Colonic mucosa (tissue), 4 donors: ENCODE data around the gene NKIRAS2. TPM values are rescaled to one million over a fixed set of nuclear protein-coding genes. Genes with fewer than 3 reads are reported as not detected.

Source experiments
- DNase-seq: peaks from one replicate; pipeline ENCODE4 v3.0.0-alpha.2; 2020
- H3K27ac ChIP-seq: fragments of 200-600 bp; one replicate; pipeline ENCODE4 v1.8.0; 2021
- H3K27me3 ChIP-seq: fragments of 200-600 bp; one replicate; pipeline ENCODE4 v1.8.0; 2021
- H3K36me3 ChIP-seq: fragments of 200-600 bp; one replicate; pipeline ENCODE4 v1.8.0; 2021
- H3K4me1 ChIP-seq: fragments of 200-600 bp; one replicate; pipeline ENCODE4 v1.8.0; 2021; ENCODE audit warnings: mild to moderate bottlenecking
- H3K4me3 ChIP-seq: fragments of 200-600 bp; one replicate; pipeline ENCODE4 v1.8.0; 2021
- H3K9ac ChIP-seq, 2 donors: one replicate each; pipeline ENCODE4 v1.7.0; 2013; ENCODE audit warnings: control low read depth in 2 of 2, low read depth in 2 of 2, low read length in 2 of 2
- H3K9me3 ChIP-seq: fragments of 200-600 bp; one replicate; pipeline ENCODE4 v1.8.0; 2021
- intact Hi-C: fragments of 100-400 bp; cut with DNase I; formaldehyde crosslinking; loops from one replicate; pipeline ENCODE4 v1.14.1; 2022
- total RNA-seq, 2 donors: library from RNA; stranded (reverse); fragmentation: NEBNext Ultra II Directional in 1 of 2; extraction: Animal tissue kit (Norgen Biotek cat#: 25700) in 1 of 2; gene quantifications; one replicate each; pipeline ENCODE4 v1.2.1, GENCODE V29; 2021
- TF ChIP-seq, protein P1 (sequence below): fragments of 200-600 bp; IDR thresholded peaks from one replicate; pipeline ENCODE4 v1.8.0; 2022; ENCODE audit warnings: antibody characterized with exemption, mild to moderate bottlenecking
- donor health status: healthy.
- donor health status: DM: no; HTN: no; CAD: no.
- donor health status: DM: no; HTN: no; CAD: no.

Gene NKIRAS2
- total RNA-seq, 2 donors from 2014 or later: 25.8 to 26.3 TPM

DNA sequence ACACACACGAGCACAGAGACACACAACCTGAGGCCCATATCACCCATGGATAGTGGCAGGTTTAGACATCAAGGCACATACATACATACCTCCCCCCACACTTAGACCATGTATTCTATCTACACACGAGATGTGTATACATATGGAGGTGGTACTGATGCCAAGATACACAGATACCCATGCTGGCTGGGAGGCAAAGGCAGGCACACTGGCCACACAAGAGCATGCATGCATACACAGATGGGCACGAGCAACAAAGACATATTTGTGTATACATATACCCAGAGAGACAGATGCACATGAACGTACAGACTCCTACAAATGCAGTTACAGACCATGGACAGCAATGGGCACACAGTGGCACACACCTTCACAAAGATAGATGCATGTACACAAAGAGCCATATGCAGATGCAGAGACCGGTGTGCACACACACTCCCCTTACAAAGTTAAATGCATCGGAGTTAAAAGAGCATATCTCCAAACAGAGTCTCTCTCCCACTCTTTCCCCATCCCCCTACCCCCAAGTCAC lies 32.5 kb downstream of the NKIRAS2 start:
- intact Hi-C loops: no loop called here
- no peaks in the 10 kb centered on the region for H3K36me3 ChIP-seq
- H3K4me3 ChIP-seq: no peak overlapping the region
- H3K9me3 ChIP-seq: no peaks in the 10 kb centered on the region
- H3K9ac ChIP-seq: no peak overlapping the region
- TF ChIP-seq, protein P1, sequence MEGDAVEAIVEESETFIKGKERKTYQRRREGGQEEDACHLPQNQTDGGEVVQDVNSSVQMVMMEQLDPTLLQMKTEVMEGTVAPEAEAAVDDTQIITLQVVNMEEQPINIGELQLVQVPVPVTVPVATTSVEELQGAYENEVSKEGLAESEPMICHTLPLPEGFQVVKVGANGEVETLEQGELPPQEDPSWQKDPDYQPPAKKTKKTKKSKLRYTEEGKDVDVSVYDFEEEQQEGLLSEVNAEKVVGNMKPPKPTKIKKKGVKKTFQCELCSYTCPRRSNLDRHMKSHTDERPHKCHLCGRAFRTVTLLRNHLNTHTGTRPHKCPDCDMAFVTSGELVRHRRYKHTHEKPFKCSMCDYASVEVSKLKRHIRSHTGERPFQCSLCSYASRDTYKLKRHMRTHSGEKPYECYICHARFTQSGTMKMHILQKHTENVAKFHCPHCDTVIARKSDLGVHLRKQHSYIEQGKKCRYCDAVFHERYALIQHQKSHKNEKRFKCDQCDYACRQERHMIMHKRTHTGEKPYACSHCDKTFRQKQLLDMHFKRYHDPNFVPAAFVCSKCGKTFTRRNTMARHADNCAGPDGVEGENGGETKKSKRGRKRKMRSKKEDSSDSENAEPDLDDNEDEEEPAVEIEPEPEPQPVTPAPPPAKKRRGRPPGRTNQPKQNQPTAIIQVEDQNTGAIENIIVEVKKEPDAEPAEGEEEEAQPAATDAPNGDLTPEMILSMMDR: no peak
- no peak for DNase-seq
- no peaks in the 10 kb centered on the region for H3K27me3 ChIP-seq
- H3K27ac ChIP-seq: no peak overlapping the region
- peaks cover 3% of the 10 kb centered on the region for H3K4me1 ChIP-seq

DNA sequence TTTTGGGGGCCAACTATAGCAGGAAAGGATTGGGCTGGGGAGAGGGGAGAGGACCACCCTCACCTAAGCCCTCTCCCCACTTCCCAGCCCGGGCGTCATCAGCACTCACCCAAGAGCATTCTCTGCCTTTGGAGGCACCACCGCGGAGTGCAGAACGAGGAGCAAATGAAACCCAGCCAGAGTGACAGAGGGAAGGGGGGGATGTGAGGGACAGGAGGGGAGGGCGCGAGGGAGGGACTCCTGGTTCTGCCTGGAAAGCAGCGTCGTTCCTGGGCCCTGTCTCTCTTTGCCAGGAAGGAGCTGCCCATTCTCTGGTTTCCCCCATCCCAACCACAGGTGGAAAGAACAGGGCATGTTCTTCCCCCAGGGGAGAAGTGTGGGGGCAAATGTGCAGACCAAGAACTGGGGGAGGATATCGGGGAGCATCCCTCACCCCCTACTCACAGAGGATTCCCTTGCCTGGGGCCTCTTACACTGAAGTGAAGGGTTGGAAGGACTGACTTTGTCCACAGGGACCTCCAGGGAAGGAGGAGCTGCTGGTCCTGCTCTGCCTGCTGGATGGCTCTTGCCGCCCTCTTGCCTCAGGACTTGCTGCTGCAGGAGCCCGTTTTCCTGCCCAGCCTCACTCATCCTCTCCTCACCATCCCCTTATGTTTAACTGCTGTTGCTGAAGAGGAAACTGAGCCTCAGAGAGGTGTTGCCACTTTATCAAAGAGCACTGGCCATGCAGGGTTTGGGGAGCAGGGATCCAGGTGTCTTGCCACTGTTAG lies 34.0 kb downstream of the NKIRAS2 start:
- Histone ChIP-seq H3K27ac (no peak overlapping the region), H3K4me3 (no peak overlapping the region), H3K9ac (no peak overlapping the region), H3K9me3 (no peaks in the 10 kb centered on the region), H3K4me1 (peaks cover 3% of the 10 kb centered on the region), H3K27me3 (no peaks in the 10 kb centered on the region), H3K36me3 (no peaks in the 10 kb centered on the region)
- TF ChIP-seq, protein P1: no peak
- DNase-seq: no peak
- intact Hi-C loops: no loop called here

DNA sequence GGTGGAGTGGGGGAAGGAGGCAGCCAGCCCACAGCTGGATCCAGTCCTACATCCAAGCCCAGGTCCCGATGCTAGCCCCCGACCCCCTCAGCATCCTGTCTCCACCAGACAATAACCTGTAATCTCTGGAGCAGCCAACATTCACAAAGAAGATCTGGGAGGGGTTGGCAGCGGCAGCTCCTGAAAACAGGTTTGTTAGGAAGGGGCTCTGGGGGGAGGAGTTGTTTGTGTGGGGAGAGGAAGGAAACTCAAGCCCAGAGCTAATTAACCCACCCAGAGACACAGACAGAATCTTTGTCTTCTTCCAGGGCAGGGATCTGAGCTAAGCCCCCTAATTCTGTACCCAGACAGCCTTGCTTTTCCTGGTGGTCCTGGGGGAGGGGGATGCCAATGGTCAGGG lies 35.1 kb downstream of the NKIRAS2 start:
- TF ChIP-seq, protein P1: no peak
- no peaks in the 10 kb centered on the region for H3K27me3 ChIP-seq
- H3K27ac ChIP-seq: no peak overlapping the region
- no peak overlapping the region for H3K4me3 ChIP-seq
- no peaks in the 10 kb centered on the region for H3K36me3 ChIP-seq
- intact Hi-C loops: no loop called here
- DNase-seq: no peak
- H3K4me1 ChIP-seq: peaks cover 2% of the 10 kb centered on the region
- no peaks in the 10 kb centered on the region for H3K9me3 ChIP-seq
- H3K9ac ChIP-seq: no peak overlapping the region

DNA sequence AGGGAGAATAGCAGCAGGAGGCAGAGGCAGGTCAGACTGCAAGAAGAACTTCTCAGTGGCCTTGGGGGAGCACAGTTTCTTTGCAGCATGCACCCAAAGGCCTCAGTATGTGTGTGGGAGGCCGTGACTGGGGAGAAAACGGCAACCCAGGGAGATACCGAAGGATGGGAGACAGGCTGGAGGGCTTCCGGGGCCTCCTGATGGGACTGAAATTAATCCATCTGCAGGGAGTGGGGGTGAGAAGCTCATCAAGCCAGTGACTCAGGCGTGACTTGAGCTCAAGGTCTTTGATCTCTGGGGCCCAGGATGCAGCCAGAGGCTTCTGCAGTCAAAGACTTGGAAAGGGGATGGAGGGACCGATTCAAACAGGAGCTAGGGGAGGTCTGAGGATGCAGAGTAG lies 35.6 kb downstream of the NKIRAS2 start:
- intact Hi-C loops: no loop called here
- Histone ChIP-seq H3K27me3 (no peaks in the 10 kb centered on the region), H3K4me1 (no peaks in the 10 kb centered on the region), H3K4me3 (no peak overlapping the region), H3K9me3 (no peaks in the 10 kb centered on the region), H3K9ac (no peak overlapping the region), H3K27ac (no peak overlapping the region), H3K36me3 (no peaks in the 10 kb centered on the region)
- TF ChIP-seq, protein P1: no peak
- DNase-seq: no peak

DNA sequence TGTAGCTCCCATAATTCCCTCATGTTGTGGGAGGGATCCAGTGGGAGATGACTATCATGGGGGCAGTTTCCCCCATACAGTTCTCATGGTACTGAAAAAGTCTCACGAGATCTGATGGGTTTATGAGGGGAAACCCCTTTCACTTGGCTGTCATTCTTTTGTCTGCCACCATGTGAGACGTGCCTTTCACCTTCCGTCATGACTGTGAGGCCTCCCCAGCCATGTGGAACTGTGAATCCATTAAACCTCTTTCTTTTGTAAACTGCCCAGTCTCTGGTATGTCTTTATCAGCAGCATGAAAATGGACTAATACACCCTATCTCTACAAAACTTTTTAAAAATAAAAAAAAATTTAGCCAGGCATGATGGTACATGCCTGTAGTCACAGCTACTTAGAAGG lies 36.7 kb downstream of the NKIRAS2 start:
- Histone ChIP-seq H3K9me3 (no peaks in the 10 kb centered on the region), H3K36me3 (no peaks in the 10 kb centered on the region), H3K27me3 (no peaks in the 10 kb centered on the region), H3K27ac (no peak overlapping the region), H3K4me1 (no peaks in the 10 kb centered on the region), H3K9ac (no peak overlapping the region), H3K4me3 (no peak overlapping the region)
- no peak for DNase-seq
- intact Hi-C loops: no loop called here
- TF ChIP-seq, protein P1: no peak
